CD4-positive, alpha-beta T cell treated with Interleukin-4 for 4 hours (primary cell): ENCODE results near the gene SHLD2.
A peak's percentile ranks its signal among the peaks of the same experiment; 100 is the strongest.
"Not testable (repeated sequence)": the region's sequence is repeated elsewhere in the genome, so short reads cannot be mapped to it uniquely, and the experiment has no call there.

ENCODE experiments used
- DNase-seq: peaks from one replicate; pipeline ENCODE4 v3.0.0-alpha.2; 2020

SHLD2 gene

GRCh38 chr10:87084291-87084782 is 10.7 kb upstream of the SHLD2 start:
- DNase-seq, result peak; percentile 86

- no peak for DNase-seq
These were observed 9.5 kb upstream of the SHLD2 start for GRCh38 chr10:87085537-87085936.

- DNase-seq, result no peak
These were observed 5.3 kb upstream of the SHLD2 start for GRCh38 chr10:87089746-87090145.

GRCh38 chr10:87090779-87091178 is 4.2 kb upstream of the SHLD2 start:
- no peak for DNase-seq

- DNase-seq, result peak; percentile 68
These were observed 2.6 kb upstream of the SHLD2 start for GRCh38 chr10:87092376-87092860.

GRCh38 chr10:87092861-87093631 is 2.0 kb upstream of the SHLD2 start:
- peak; percentile 66 for DNase-seq

GRCh38 chr10:87093632-87094372 is 1.2 kb upstream of the SHLD2 start:
- peak; percentile 68 for DNase-seq

- peak; percentile 85 for DNase-seq
These were observed 385 bp downstream of the SHLD2 start for GRCh38 chr10:87095236-87095945.

- no peak for DNase-seq
These were observed 7.0 kb downstream of the SHLD2 start for GRCh38 chr10:87101996-87102395.

- not testable (repeated sequence) for DNase-seq
These were observed 9.7 kb downstream of the SHLD2 start for GRCh38 chr10:87104727-87105126.

GRCh38 chr10:87105446-87106124 is 10.6 kb downstream of the SHLD2 start:
- DNase-seq, result no peak

GRCh38 chr10:87118122-87118521 is 23.1 kb downstream of the SHLD2 start:
- DNase-seq, result not testable (repeated sequence)

- not testable (repeated sequence) for DNase-seq
These were observed 24.0 kb downstream of the SHLD2 start for GRCh38 chr10:87119029-87119428.

- not testable (repeated sequence) for DNase-seq
These were observed 28.3 kb downstream of the SHLD2 start for GRCh38 chr10:87123351-87123750.

GRCh38 chr10:87127048-87127447 is 32.0 kb downstream of the SHLD2 start:
- DNase-seq, result not testable (repeated sequence)

- not testable (repeated sequence) for DNase-seq
These were observed 32.7 kb downstream of the SHLD2 start for GRCh38 chr10:87127607-87128156.

GRCh38 chr10:87132176-87132575 is 37.2 kb downstream of the SHLD2 start:
- DNase-seq, result peak; percentile 3

GRCh38 chr10:87133936-87134335 is 38.9 kb downstream of the SHLD2 start:
- not testable (repeated sequence) for DNase-seq

- DNase-seq, result not testable (repeated sequence)
These were observed 39.4 kb downstream of the SHLD2 start for GRCh38 chr10:87134440-87134839.

GRCh38 chr10:87137478-87137877 is 42.5 kb downstream of the SHLD2 start:
- DNase-seq, result not testable (repeated sequence)

- not testable (repeated sequence) for DNase-seq
These were observed 47.5 kb downstream of the SHLD2 start for GRCh38 chr10:87142230-87143108.
